GM23248 (cell line): Measurements from ENCODE around the gene EVL. TPM values are rescaled to one million over a fixed set of nuclear protein-coding genes. Genes with fewer than 3 reads are reported as not detected.

Experiments used
- DNase-seq: peaks from one replicate; pipeline ENCODE4 v3.0.0-alpha.2; 2015
- H2AFZ ChIP-seq: fragments of 200-600 bp; sonication (generic); 2 replicates; pipeline ENCODE4 v1.6.1; 2016; ENCODE audit warnings: antibody characterized with exemption
- H3F3A ChIP-seq: fragments of 200-600 bp; sonication (generic); 2 replicates; pipeline ENCODE4 v1.6.1; 2016; ENCODE audit warnings: mild to moderate bottlenecking, antibody characterized with exemption, mixed run types; ENCODE audit not compliant: insufficient read depth
- H3K27ac ChIP-seq: fragments of 200-600 bp; sonication (generic); 2 replicates; pipeline ENCODE4 v1.5.1; 2016; ENCODE audit warnings: mild to moderate bottlenecking
- H3K27me3 ChIP-seq: fragments of 200-600 bp; sonication (generic); replicated peaks from 2 replicates; pipeline ENCODE4 v1.6.1; 2016; ENCODE audit warnings: mild to moderate bottlenecking; ENCODE audit not compliant: insufficient read depth
- H3K36me3 ChIP-seq: fragments of 200-600 bp; sonication (generic); 2 replicates; pipeline ENCODE4 v1.6.1; 2016; ENCODE audit warnings: low read depth, mild to moderate bottlenecking
- H3K4me1 ChIP-seq: fragments of 200-600 bp; sonication (generic); 2 replicates; pipeline ENCODE4 v1.6.1; 2016; ENCODE audit warnings: mild to moderate bottlenecking; ENCODE audit not compliant: insufficient read depth
- H3K4me2 ChIP-seq: fragments of 200-600 bp; sonication (generic); one replicate; pipeline ENCODE4 v1.6.1; 2016; ENCODE audit warnings: mild to moderate bottlenecking; ENCODE audit not compliant: unreplicated experiment
- H3K4me3 ChIP-seq: fragments of 200-600 bp; sonication (generic); 2 replicates; pipeline ENCODE4 v1.5.1; 2016; ENCODE audit warnings: mild to moderate bottlenecking
- H3K79me2 ChIP-seq: fragments of 200-600 bp; sonication (generic); 2 replicates; pipeline ENCODE4 v1.6.1; 2016; ENCODE audit warnings: mild to moderate bottlenecking; ENCODE audit not compliant: insufficient read depth
- H3K9ac ChIP-seq: fragments of 200-600 bp; sonication (generic); 2 replicates; pipeline ENCODE4 v1.6.1; 2016; ENCODE audit warnings: mild to moderate bottlenecking
- H3K9me2 ChIP-seq: fragments of 200-600 bp; sonication (generic); 2 replicates; pipeline ENCODE4 v1.6.1; 2016; ENCODE audit warnings: mixed run types, mild to moderate bottlenecking, moderate library complexity; ENCODE audit not compliant: insufficient read depth
- H3K9me3 ChIP-seq: fragments of 200-600 bp; sonication (generic); one replicate; pipeline ENCODE4 v1.6.1; 2017; ENCODE audit warnings: low read depth
- H4K20me1 ChIP-seq: fragments of 200-600 bp; sonication (generic); 2 replicates; pipeline ENCODE4 v1.6.0; 2016; ENCODE audit not compliant: insufficient read depth
- EZH2 ChIP-seq: fragments of 200-600 bp; sonication (generic); IDR thresholded peaks from 2 replicates; pipeline ENCODE4 v1.6.1; 2018; ENCODE audit warnings: antibody characterized with exemption, mild to moderate bottlenecking; ENCODE audit not compliant: insufficient read depth, poor library complexity, severe bottlenecking
- EZH2phosphoT487 ChIP-seq: fragments of 200-600 bp; sonication (generic); IDR thresholded peaks from 2 replicates; pipeline ENCODE4 v1.6.1; 2018; ENCODE audit warnings: antibody characterized with exemption, moderate library complexity, mild to moderate bottlenecking, low read depth; ENCODE audit not compliant: insufficient read depth
- WGBS, 2 experiments: methylation state at CpG; one replicate each; pipeline ENCODE4 v1.1.6; 2015 to 2017; ENCODE audit warnings: low lambda C conversion rate in 2 of 2, low coverage in 1 of 2; ENCODE audit errors: missing lambda C conversion rate in 2 of 2; 5-methylcytosine and 5-hydroxymethylcytosine counted together
- in situ Hi-C: fragments of 300-500 bp; cut with MboI; formaldehyde crosslinking; loops from 2 replicates; pipeline ENCODE4 v1.15.0; 2020
- polyA plus RNA-seq: library from polyadenylated mRNA; unstranded; fragments of >200 nt; fragmentation: Nextera tagmentation; extraction: Ambion mirVana; gene quantifications from 2 replicates; pipeline ENCODE4 v1.2.1, GENCODE V29; 2016
- total RNA-seq: library from RNA; depleted of rRNA; stranded (reverse); fragments of >200 nt; shearing (Covaris generic); gene quantifications from 2 replicates; pipeline ENCODE4 v1.2.3, GENCODE V29; 2014

EVL gene
- total and polyA plus RNA-seq, 2 experiments from 2014 or later = 6.6 to 29.9 TPM

DNA sequence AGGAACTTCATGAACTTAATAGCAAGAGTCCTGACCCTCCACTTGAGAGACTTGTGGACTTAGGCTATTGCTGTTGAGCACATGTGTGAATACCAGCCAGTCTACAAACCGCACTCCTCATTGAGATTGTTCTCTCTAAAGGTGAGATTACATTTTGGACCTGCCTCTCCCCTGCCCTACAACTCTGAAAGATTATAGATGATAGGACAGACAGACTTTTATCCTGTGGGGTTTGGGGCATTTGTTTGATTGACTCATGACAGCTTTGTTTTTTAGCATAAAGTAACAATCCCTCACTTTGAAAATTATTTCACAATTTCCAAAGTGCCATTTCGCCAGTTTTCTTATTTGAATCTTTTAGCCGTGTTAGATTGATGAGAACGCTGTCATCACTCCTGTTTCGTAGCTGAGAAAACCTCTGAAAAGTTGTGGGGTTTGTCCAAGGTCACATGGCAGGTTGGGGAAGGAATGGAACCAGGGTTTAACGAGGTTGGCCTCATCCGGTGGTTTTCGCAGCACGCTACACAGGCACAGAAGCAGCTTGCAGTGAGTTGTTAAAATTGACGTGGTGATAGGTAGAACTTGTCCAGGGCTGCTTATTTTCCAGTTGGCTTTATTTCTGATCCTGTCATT lies 836 bp downstream of the EVL start:
- Histone ChIP-seq H3K79me2 (peaks cover 14% of the 10 kb centered on the region), H3K36me3 (no peaks in the 10 kb centered on the region), H2AFZ (no peak overlapping the region), H3K9ac (no peak overlapping the region), H4K20me1 (no peaks in the 10 kb centered on the region), H3K4me1 (peaks cover 6% of the 10 kb centered on the region; the same call in 1 of the 2 replicates), H3K4me2 (no peak overlapping the region), H3K27ac (no peak overlapping the region), H3K9me2 (no peaks in the 10 kb centered on the region), H3K4me3 (no peak overlapping the region), H3K9me3 (no peaks in the 10 kb centered on the region), H3F3A (0 out of 2 replicates have a peak, but pooled peaks cover 3% of the 10 kb centered on the region), H3K27me3 (no peaks in the 10 kb centered on the region)
- TF ChIP-seq EZH2phosphoT487 (no peak), EZH2 (no peak)
- DNase-seq = no peak
- whole genome bisulfite sequencing, 2 experiments = 88 to 89% methylated on average over 10 of the region's 10 CpGs
- in situ Hi-C loops = no loop called here

DNA sequence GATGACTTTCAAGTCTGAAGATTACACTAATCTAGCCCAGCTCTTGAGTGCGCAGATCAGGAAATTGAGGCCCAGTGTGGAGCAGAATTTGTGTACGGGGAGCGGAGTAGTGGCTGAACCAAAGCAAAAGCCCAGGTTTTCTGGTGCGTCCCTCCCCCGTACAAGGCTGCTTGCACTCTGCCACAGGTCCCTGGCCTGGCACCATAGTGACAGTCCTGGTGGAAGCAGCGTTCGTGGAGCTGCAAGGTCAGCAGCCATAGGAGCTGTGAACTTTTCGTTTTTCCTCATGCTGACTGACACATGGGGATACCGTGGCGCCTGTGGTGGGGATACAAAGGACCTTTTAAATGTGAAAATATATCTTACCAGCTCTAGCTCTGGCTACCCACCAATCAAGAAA lies 1.7 kb downstream of the EVL start:
- no peak for TF ChIP-seq EZH2phosphoT487
- TF ChIP-seq EZH2 = no peak
- Histone ChIP-seq H4K20me1 (no peaks in the 10 kb centered on the region), H3K4me2 (no peak overlapping the region), H3K4me1 (peaks cover 6% of the 10 kb centered on the region; the same call in 1 of the 2 replicates), H3K27ac (no peak overlapping the region), H3F3A (0 out of 2 replicates have a peak, but pooled peaks cover 3% of the 10 kb centered on the region), H3K9ac (no peak overlapping the region), H3K79me2 (peaks cover 16% of the 10 kb centered on the region), H3K9me3 (no peaks in the 10 kb centered on the region), H3K4me3 (no peak overlapping the region), H3K9me2 (no peaks in the 10 kb centered on the region), H3K36me3 (no peaks in the 10 kb centered on the region), H3K27me3 (no peaks in the 10 kb centered on the region), H2AFZ (no peak overlapping the region)
- in situ Hi-C loops = no loop called here
- DNase-seq = no peak
- 87 to 90% methylated on average over 10 of the region's 10 CpGs for WGBS, 2 experiments

DNA sequence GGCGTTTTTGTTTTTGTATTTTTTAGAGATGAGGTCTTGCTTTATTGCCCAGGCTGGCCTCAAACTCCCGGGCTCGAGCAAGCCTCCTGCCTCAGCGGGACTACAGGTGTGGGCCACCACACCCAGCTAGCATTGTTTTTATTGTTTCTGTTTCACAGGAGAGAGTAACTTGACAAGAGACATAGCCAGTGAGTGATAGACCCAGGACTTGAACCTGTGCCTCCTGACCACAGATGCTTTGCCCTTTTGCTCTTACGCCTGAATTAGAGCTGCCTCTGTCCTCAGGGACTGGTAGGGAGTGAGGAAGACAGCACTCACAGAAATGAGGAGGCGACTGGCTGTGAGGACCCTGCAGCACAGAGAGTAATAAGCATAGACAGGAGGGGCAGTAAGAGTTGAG lies 2.3 kb downstream of the EVL start:
- TF ChIP-seq EZH2 = no peak
- TF ChIP-seq EZH2phosphoT487 = no peak
- Histone ChIP-seq H3K79me2 (peaks cover 16% of the 10 kb centered on the region), H2AFZ (no peak overlapping the region), H3K36me3 (no peaks in the 10 kb centered on the region), H3K27me3 (no peaks in the 10 kb centered on the region), H3K27ac (no peak overlapping the region), H4K20me1 (no peaks in the 10 kb centered on the region), H3F3A (0 out of 2 replicates have a peak, but pooled peaks cover 3% of the 10 kb centered on the region), H3K9me2 (no peaks in the 10 kb centered on the region), H3K9ac (no peak overlapping the region), H3K4me1 (peaks cover 6% of the 10 kb centered on the region; the same call in 1 of the 2 replicates), H3K4me3 (no peak overlapping the region), H3K4me2 (no peak overlapping the region), H3K9me3 (no peaks in the 10 kb centered on the region)
- 89 to 90% methylated on average over 6 of the region's 6 CpGs for WGBS, 2 experiments
- in situ Hi-C loops = no loop called here
- DNase-seq = no peak

DNA sequence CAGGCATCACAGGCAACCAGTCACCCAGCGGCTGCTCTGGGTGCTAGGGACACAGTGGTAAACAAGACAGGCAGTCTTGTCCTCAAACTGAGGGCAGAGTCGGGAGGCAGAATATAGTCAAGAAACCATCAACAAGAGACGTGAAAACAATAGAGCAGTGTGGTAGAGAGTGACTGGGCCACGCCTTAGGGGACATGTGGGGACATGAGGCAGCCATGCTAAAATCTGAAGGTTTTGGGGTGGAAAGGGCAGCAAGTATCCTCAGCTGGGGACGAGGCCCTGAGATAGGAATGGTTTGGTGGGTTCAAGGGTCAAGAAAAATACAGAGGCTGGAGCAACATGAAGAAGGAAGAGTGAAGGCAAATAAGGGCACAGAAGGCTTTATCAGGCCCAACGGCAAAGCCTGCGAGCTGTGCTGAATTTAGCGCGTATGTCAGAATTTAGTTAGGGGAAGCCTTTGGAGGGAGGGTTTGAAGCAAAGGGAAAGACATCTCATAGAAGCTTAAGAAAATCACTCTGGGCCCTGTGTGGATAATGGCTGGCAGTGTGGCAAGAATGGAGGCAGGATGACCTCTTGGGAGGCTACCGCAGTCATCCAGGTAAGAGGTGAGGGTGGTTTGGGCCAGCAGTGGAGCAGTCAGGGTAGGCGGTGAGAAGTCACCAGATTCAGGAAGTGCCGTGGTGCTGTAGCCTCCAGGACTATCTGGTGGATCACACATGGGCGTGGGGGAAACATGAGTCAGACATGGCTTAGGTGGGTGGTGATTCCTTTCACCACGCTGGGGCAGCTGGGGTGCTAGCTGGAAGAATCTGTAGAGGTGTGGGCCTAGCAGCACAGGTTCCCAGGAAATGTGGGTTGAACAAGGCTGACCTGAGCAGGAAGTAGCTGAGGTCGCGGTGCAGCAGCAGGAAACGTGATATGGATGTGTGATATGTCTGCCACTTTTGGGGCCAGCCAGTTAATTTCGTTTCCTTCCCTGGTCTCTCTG lies 3.0 kb downstream of the EVL start:
- peaks cover 15% of the 10 kb centered on the region for H3K79me2 ChIP-seq
- H3K9me2 ChIP-seq = no peaks in the 10 kb centered on the region
- in situ Hi-C loops = no loop called here
- H3K4me2 ChIP-seq = no peak overlapping the region
- H3K9me3 ChIP-seq = no peaks in the 10 kb centered on the region
- H4K20me1 ChIP-seq = no peaks in the 10 kb centered on the region
- WGBS, 2 experiments = 87% methylated on average over 18 of the region's 18 CpGs
- peak; percentile 62 for DNase-seq
- peaks cover 6% of the 10 kb centered on the region; the same call in 1 of the 2 replicates for H3K4me1 ChIP-seq
- H3K4me3 ChIP-seq = no peak overlapping the region
- no peak overlapping the region for H3K9ac ChIP-seq
- 0 out of 2 replicates have a peak, but pooled peaks cover 3% of the 10 kb centered on the region for H3F3A ChIP-seq
- no peaks in the 10 kb centered on the region for H3K36me3 ChIP-seq
- no peak overlapping the region for H3K27ac ChIP-seq
- no peak overlapping the region for H2AFZ ChIP-seq
- no peaks in the 10 kb centered on the region for H3K27me3 ChIP-seq
- TF ChIP-seq EZH2phosphoT487 (no peak), EZH2 (no peak)
